Adrenal gland (tissue), 5 donors: ENCODE results near the gene SPTBN4.

Experiments used
- CTCF ChIP-seq, 6 experiments: fragments of 450-650 bp in 4 of 6; fragments of 200-600 bp in 2 of 6; sonication (generic) in 1 of 6; IDR thresholded peaks; 1 replicate in 5 of 6; 2 replicates in 1 of 6; pipeline versions ENCODE4 v1.5.1 to v1.8.0; 2016 to 2021; ENCODE audit warnings: antibody characterized with exemption in 6 of 6, mild to moderate bottlenecking in 2 of 6, moderate library complexity in 1 of 6
- POLR2A ChIP-seq, 2 donors: fragments of 450-650 bp; IDR thresholded peaks; one replicate each; pipeline ENCODE4 v1.6.1; 2017; ENCODE audit warnings: antibody characterized with exemption in 2 of 2, mild to moderate bottlenecking in 2 of 2, moderate library complexity in 1 of 2
- donor health status: DM: no; HTN: no; CAD: no.

DNA sequence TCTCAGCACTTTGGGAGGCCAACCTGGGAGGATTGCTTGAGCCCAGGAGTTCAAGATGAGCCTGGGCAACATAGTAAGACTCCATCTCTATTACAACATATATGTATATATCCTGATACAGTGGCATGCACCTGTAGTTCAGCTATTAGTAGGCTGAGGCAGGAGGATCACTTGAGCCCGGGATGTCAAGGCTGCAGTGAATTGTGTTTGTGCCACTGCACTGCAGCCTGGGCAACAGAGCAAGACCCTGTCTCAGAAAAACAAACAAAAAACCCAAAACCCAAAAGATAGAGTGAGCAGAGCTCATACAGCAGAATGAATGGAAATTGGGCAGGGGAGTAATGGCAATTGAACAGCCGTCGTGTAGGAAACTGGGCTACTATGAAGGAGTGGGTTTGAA, 92.6 kb downstream of the SPTBN4 start:
- no peak for TF ChIP-seq CTCF (IDR thresholded peaks at IDR 0.05)
- TF ChIP-seq POLR2A (IDR thresholded peaks at IDR 0.05): no peak
